ENCODE data around the gene GALT. TPM values are rescaled to one million over a fixed set of nuclear protein-coding genes. Genes with fewer than 3 reads are reported as not detected.

Gene GALT
- total and polyA plus RNA-seq, 2 of the 4 experiments (the other 2 are of a cell fraction): 15.8 to 34.6 TPM

DNA sequence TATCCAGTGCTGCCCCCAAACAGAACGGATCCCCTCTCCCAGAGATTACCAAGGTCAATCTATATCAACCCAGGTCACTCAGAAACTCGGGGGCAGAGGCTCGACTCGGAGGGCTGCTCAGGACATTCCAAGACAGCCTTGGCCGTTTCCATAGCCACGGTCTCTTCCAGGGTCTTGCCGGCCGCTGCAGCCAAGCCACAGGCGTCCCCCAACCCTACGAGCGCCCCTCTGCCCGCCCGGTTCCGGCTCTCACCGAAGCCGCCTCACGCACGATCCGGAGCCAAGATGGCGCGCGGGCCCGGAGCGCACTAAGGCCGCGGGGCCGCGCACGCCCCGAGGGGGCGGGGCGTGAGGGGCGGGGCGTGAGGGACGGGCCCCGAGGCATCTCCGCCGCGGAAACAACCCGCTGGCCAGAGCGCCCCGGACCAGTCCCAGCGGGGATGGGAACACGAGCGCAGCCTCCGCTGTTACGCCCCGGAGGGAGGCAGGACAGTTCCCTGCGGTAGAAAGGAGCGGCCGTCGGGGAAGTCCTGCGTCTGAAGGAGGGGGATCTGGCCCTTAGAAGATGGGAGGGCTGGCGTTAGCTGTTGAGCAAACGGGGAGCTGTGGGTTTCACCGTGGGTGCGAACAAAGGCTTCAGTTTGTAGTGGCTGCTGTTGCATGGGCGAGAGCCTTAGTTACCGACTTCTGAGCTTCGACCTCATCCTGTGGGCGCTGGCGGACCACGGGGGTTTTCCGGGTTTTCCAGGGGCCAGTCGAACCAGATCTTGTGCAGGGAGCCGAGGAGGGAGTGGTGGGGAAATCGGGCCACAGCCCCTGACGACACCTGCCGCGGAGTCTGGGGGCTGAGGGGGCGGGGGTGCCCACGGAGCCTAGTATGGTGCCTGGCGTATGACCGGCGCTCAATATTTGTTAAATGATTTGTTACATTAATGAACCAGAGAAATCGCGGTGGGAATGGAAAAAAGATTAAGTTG, 34.4 kb upstream of the GALT start, which contains the start of gene RPP25L:
Gene RPP25L (minus strand): TSS at position 287 of the 977 bp plus-strand sequence. CDS start 801 bp downstream, outside the sequence.
- intact Hi-C loops (cut with micrococcal nuclease): loop anchor here (1.0 kb wide), 2 partner anchors 22 to 90 kb away; no protein-coding TSS in a partner anchor
- Histone ChIP-seq H3K4ac (ENCODE audit: low read depth, low read length) (peak within 1 kb of the TSS; percentile 94), H3K23ac (ENCODE audit: low read depth, low read length) (peak within 1 kb of the TSS; percentile 90), H2BK120ac (ENCODE audit: low read depth, low read length) (0 out of 2 replicates have a peak within 1 kb of the TSS, but pooled peaks have one; percentile 44), H2BK20ac (ENCODE audit: low read depth, low read length) (no peak within 1 kb of the TSS), H3K4me2 (ENCODE audit: low read depth, low read length) (peak within 1 kb of the TSS; percentile 89), H4K91ac (ENCODE audit: insufficient read depth, low read depth, low read length) (peak within 1 kb of the TSS; percentile 78), H4K5ac (ENCODE audit: low read depth, low read length) (peak within 1 kb of the TSS; percentile 74), H3K14ac (replicated peaks; ENCODE audit: low read depth, low read length) (peak within 1 kb of the TSS; percentile 98), H4K8ac (ENCODE audit: low read depth in 2 of 2, low read length in 2 of 2) (peak within 1 kb of the TSS; percentile 92 to 99), H3K27me3 (ENCODE audit: control insufficient read depth, insufficient read depth, low read length) (no peaks in the 10 kb centered on the region), H2AFZ (replicated peaks; ENCODE audit: low read length, poor library complexity) (peak within 1 kb of the TSS; percentile 97), H4K20me1 (ENCODE audit: insufficient read depth, low read length) (no peaks in the 10 kb centered on the region), H2BK15ac (ENCODE audit: low read depth, low read length) (no peak within 1 kb of the TSS), H3K9me1 (ENCODE audit: insufficient read depth, low read length) (peaks cover 12% of the 10 kb centered on the region), H2BK5ac (ENCODE audit: low read depth, low read length, poor library complexity, severe bottlenecking) (peak within 1 kb of the TSS; percentile 66), H2AK5ac (ENCODE audit: low read depth, low read length) (peak within 1 kb of the TSS; percentile 75), H3K56ac (ENCODE audit: extremely low read depth, insufficient read depth, low read length) (peak within 1 kb of the TSS; percentile 80; the same call in 1 of the 2 replicates), H3K4me3 (ENCODE audit: insufficient read depth, low read depth, low read length) (peak within 1 kb of the TSS; percentile 69), H3K79me1 (ENCODE audit: low read depth in 1 of 2, low read length in 2 of 2) (peaks cover 8 to 18% of the 10 kb centered on the region in 2 experiments), H3K9ac (ENCODE audit: low read depth, low read length) (peak within 1 kb of the TSS; percentile 92), H3K36me3 (ENCODE audit: control insufficient read depth, insufficient read depth, low read length) (peaks cover 15% of the 10 kb centered on the region), H3K27ac (ENCODE audit: insufficient read depth, low read length) (peak within 1 kb of the TSS; percentile 74), H3K9me3 (ENCODE audit: control insufficient read depth, insufficient read depth, low read length) (no peaks in the 10 kb centered on the region), H2AK9ac (replicated peaks; ENCODE audit: low read depth, low read length, poor library complexity) (peak within 1 kb of the TSS; percentile 90), H3K4me1 (ENCODE audit: control insufficient read depth, insufficient read depth, low read length) (peaks cover 6% of the 10 kb centered on the region; the same call in 1 of the 2 replicates), H3K18ac (ENCODE audit: low read depth, low read length) (peak within 1 kb of the TSS; percentile 65)
- WGBS, 2 experiments (ENCODE audit: extremely low coverage in 2 of 2, insufficient read length in 1 of 2): 1% methylated on average over 38 of the region's 77 CpGs; no CpG with 5 or more reads in 1 of the 2 experiments
- DNase-seq (peak; percentile 78), ATAC-seq (ENCODE audit: low read depth) (peak; percentile 99)
- ChIA-PET CTCF (interaction anchor here (0.9 to 1.1 kb wide), 2 partner anchors 22 to 208 kb away, joined by 3 read pairs; no protein-coding TSS in a partner anchor), POLR2A (ENCODE audit: unreplicated experiment) (no interaction called here)
- in situ Hi-C loops (cut with MboI; ENCODE audit: low sequenced_read_pairs): no loop called here
- TF ChIP-seq SMC3 (IDR thresholded peaks at IDR 0.05; ENCODE audit: low read depth, low read length) (no peak), MAZ (IDR thresholded peaks at IDR 0.05; ENCODE audit: borderline replicate concordance, low read depth, low read length) (peak; percentile 76; the same call in 1 of the 2 replicates), POLR2A (IDR thresholded peaks at IDR 0.05; ENCODE audit: low read depth, low read length) (peak; percentile 72)
- no TSS peak for BruUV-seq (replicated peaks)
- dilution Hi-C loops (cut with HindIII; ENCODE audit: low sequenced_read_pairs, unreplicated experiment): no loop called here
